ENCODE data around the gene NAPEPLD.
"Not testable (repeated sequence)": the region's sequence is repeated elsewhere in the genome, so short reads cannot be mapped to it uniquely, and the experiment has no call there.

NAPEPLD gene

DNA sequence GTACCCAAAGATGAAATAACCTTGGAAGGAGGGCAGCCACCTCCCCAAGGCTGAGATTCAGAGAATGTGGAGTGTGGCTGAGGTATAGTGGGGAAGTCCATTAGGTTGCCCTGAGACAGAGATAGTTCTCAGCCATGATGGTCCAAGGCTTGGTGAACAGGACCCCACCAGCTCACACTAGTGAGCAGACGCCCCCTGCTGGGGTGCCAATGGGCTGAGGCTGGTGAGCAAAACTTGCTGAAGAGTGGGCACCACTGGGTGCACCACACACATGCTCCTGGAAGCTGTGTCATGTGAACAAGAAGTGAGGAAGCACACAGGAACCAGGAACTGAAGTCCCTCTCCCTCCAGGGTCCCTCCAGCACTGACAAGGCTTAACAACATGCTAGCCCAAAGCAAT, 83.2 kb downstream of the NAPEPLD start:
- TF ChIP-seq, protein P1, sequence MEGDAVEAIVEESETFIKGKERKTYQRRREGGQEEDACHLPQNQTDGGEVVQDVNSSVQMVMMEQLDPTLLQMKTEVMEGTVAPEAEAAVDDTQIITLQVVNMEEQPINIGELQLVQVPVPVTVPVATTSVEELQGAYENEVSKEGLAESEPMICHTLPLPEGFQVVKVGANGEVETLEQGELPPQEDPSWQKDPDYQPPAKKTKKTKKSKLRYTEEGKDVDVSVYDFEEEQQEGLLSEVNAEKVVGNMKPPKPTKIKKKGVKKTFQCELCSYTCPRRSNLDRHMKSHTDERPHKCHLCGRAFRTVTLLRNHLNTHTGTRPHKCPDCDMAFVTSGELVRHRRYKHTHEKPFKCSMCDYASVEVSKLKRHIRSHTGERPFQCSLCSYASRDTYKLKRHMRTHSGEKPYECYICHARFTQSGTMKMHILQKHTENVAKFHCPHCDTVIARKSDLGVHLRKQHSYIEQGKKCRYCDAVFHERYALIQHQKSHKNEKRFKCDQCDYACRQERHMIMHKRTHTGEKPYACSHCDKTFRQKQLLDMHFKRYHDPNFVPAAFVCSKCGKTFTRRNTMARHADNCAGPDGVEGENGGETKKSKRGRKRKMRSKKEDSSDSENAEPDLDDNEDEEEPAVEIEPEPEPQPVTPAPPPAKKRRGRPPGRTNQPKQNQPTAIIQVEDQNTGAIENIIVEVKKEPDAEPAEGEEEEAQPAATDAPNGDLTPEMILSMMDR (IDR thresholded peaks at IDR 0.05; ENCODE audit: low read length, missing control alignments): peak; percentile 65
- peak; percentile 46 for DNase-seq (ENCODE audit: low read depth)
- no peak overlapping the region for H3K4me3 ChIP-seq (replicated peaks; ENCODE audit: low read depth, low read length)

DNA sequence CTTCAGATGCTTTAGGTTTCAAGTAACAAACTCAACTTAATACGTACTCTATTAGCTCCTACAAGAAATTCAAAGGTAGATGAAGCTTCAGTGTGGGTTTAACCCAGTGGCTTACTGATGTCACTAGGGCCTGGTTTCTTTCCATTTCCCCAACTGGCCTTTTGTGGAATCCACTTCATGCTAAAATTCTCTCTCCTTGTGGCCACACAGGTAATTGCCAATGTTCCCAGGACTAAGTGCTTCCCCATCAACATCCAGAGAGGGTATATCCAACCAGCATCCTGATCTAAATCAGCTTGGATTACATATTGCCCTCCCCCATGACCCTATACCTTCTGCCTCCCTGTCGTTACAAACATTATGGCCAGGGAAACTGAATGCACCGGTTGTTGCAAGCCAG, 85.0 kb downstream of the NAPEPLD start:
- DNase-seq (ENCODE audit: low read depth): no peak
- TF ChIP-seq, protein P1 (IDR thresholded peaks at IDR 0.05; ENCODE audit: low read length, missing control alignments): no peak
- no peak overlapping the region for H3K4me3 ChIP-seq (replicated peaks; ENCODE audit: low read depth, low read length)

DNA sequence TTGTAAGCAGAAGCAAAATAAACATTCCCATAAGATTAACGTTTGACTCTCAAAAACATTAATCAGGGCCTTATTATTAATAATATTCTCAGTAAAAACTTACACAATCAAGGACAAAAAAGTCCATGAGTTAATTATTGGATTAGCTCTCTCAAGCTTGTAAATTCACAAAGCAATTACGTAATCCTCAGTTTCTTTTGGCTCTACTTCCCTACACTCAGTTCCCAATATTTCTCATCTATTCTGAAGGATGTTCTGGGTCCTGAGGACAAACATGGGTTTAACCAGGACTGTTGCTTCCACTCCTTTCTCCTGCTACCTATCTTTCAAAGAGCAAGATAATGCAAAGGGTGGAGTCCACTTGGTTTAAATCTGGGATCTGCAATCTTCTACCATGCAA, 89.4 kb downstream of the NAPEPLD start:
- no peak overlapping the region for H3K4me3 ChIP-seq (replicated peaks; ENCODE audit: low read depth, low read length)
- peak; percentile 13 for DNase-seq (ENCODE audit: low read depth)
- TF ChIP-seq, protein P1 (IDR thresholded peaks at IDR 0.05; ENCODE audit: low read length, missing control alignments): no peak

DNA sequence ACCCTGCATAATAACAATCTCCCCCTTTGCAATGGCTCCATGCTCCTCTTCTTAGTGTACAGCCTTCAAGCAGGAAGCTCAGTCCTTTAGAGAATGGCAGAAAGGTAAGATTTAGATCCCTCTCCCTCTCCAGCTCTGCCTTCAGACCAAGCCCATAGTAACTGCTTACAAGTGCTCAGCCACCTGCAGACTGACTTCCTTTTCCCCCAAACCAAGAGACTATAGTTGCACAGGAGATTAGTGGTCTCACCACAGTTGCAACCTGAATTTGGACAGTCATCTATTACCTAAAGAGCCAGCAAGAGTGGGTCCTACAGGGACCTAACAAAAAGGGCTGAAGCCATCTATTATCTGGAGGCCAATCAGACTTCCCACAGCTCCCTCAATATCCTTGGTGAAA, 90.8 kb downstream of the NAPEPLD start:
- no peak for DNase-seq (ENCODE audit: low read depth)
- no peak overlapping the region for H3K4me3 ChIP-seq (replicated peaks; ENCODE audit: low read depth, low read length)
- TF ChIP-seq, protein P1 (IDR thresholded peaks at IDR 0.05; ENCODE audit: low read length, missing control alignments): no peak

DNA sequence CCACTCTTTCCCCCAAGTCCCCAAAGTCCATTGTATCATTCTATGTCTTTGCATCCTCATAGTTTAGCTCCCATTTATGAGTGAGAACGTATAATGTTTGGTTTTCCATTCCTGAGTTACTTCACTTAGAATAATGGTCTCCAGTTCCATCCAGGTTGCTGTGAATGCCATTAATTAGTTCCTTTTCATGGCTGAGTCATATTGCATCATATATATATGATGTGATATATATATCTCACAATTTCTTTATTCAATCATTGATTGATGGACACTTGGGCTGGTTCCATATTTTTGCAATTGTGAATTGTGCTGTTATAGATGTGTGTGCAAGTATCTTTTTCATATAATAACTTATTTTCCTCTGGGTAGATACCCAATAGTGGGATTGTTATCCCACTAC, 92.9 kb downstream of the NAPEPLD start:
- DNase-seq (ENCODE audit: low read depth); H3K4me3 ChIP-seq (replicated peaks; ENCODE audit: low read depth, low read length): not testable (repeated sequence)

DNA sequence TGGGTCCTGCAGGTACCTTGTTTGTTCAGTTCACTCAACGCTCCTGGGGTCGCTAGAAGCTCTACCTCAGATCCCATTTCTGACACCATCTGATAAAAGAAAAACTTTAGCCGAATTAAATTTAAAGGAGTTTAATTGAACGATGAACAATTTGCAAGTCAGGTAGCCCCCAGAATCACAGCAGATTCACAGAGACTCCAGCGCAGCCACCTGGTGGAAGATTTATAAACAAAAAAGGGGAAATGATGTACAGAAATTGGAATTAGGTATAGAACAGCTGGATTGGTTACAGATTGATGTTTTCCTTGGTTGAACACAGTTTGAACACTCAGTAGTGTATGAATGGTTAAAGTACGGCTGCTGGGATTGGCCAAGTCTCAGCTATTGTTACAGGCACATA, 97.4 kb downstream of the NAPEPLD start:
- TF ChIP-seq, protein P1 (IDR thresholded peaks at IDR 0.05; ENCODE audit: low read length, missing control alignments): no peak
- no peak overlapping the region for H3K4me3 ChIP-seq (replicated peaks; ENCODE audit: low read depth, low read length)
- DNase-seq (ENCODE audit: low read depth): no peak

Measured in fibroblast of pulmonary artery (primary cell).